GM12878 (cell line): ENCODE measurements around the gene MCUB. TPM values are rescaled to one million over a fixed set of nuclear protein-coding genes. Genes with fewer than 3 reads are reported as not detected.
A peak's percentile ranks its signal among the peaks of the same experiment; 100 is the strongest.

ENCODE experiments used
- CREB1 ChIP-seq: IDR thresholded peaks from 2 replicates; pipeline ENCODE4 v1.6.1; 2012; ENCODE audit warnings: low read depth, mild to moderate bottlenecking, inconsistent platforms
- EED ChIP-seq: sonication (generic); IDR thresholded peaks from 2 replicates; pipeline ENCODE4 v1.6.1; 2016; ENCODE audit warnings: antibody characterized with exemption, low read depth
- FOS ChIP-seq: IDR thresholded peaks from 3 replicates; pipeline ENCODE4 v1.6.1; 2011; ENCODE audit warnings: borderline replicate concordance; ENCODE audit not compliant: insufficient read length; ENCODE audit errors: extremely low read depth
- JUNB ChIP-seq: IDR thresholded peaks from 2 replicates; pipeline ENCODE4 v1.6.1; 2016; ENCODE audit warnings: antibody characterized with exemption, mild to moderate bottlenecking
- MXI1 ChIP-seq: fragments of 150-350 bp; IDR thresholded peaks from 2 replicates; pipeline ENCODE4 v1.6.1; 2011; ENCODE audit warnings: low read depth, mild to moderate bottlenecking, inconsistent platforms, low read length, improper control_type of control experiment
- MYC ChIP-seq: IDR thresholded peaks from 2 replicates; pipeline ENCODE4 v1.6.1; 2011; ENCODE audit warnings: mild to moderate bottlenecking, low read length, moderate library complexity, inconsistent platforms; ENCODE audit not compliant: insufficient read depth, insufficient replicate concordance, insufficient read length, severe bottlenecking
- RBBP5 ChIP-seq: fragments of 200-600 bp; sonication (generic); conservative IDR thresholded peaks from 2 replicates; pipeline ENCODE4 v1.6.1; 2016
- SMARCA5 ChIP-seq: fragments of 450-650 bp; IDR thresholded peaks from 2 replicates; pipeline ENCODE4 v1.6.1; 2017; ENCODE audit warnings: mild to moderate bottlenecking
- STAT3 ChIP-seq: IDR thresholded peaks from 2 replicates; pipeline ENCODE4 v1.6.1; 2011; ENCODE audit warnings: low read depth, low read length, improper control_type of control experiment
- ZBTB4 ChIP-seq: fragments of 450-650 bp; formaldehyde crosslinking; IDR thresholded peaks from 2 replicates; pipeline ENCODE4 v1.4.0; 2022; ENCODE audit warnings: mild to moderate bottlenecking, moderate library complexity
- ZNF24 ChIP-seq: fragments of 450-650 bp; IDR thresholded peaks from 2 replicates; pipeline ENCODE4 v1.6.1; 2017; ENCODE audit warnings: antibody characterized with exemption, mild to moderate bottlenecking
- ZSCAN29 ChIP-seq: fragments of 450-650 bp; IDR thresholded peaks from 2 replicates; pipeline ENCODE4 v1.6.1; 2017; ENCODE audit warnings: mild to moderate bottlenecking, moderate library complexity
- ZZZ3 ChIP-seq: IDR thresholded peaks from 2 replicates; pipeline ENCODE4 v1.6.1; 2011; ENCODE audit warnings: low read depth; ENCODE audit not compliant: control insufficient read depth, insufficient read length
- polyA plus RNA-seq, 11 experiments: library from polyadenylated mRNA; depleted of rRNA in 4 of 11; unstranded in 6 of 11; stranded (reverse) in 5 of 11; fragments of >200 nt; fragmentation: Nextera tagmentation in 4 of 11; fragmentation: Illumina TruSeq in 1 of 11; extraction: Ambion mirVana in 4 of 11; extraction: Trizol in 1 of 11; gene quantifications; 1 replicate in 1 of 11; 2 replicates in 10 of 11; pipeline versions ENCODE4 v1.2.1 to v1.2.3, GENCODE V29; 2011 to 2016; ENCODE audit warnings: inconsistent platforms in 2 of 11, missing spikeins in 2 of 11, low read depth in 1 of 11
- total RNA-seq, 4 experiments: library from RNA; depleted of rRNA in 3 of 4; stranded (reverse); fragments of >200 nt in 3 of 4; fragmentation: Illumina TruSeq in 1 of 4; extraction: Trizol in 1 of 4; gene quantifications; 2 replicates each; pipeline versions ENCODE4 v1.2.1 to v1.2.3, GENCODE V29; 2013 to 2021
- TF ChIP-seq, protein P1 (sequence below): IDR thresholded peaks from 2 replicates; pipeline ENCODE4 v1.6.1; 2012; ENCODE audit warnings: low read depth, low read length, improper control_type of control experiment
- TF ChIP-seq, protein P2 (sequence below): fragments of 150-350 bp; IDR thresholded peaks from 2 replicates; pipeline ENCODE4 v1.6.1; 2014; ENCODE audit warnings: mild to moderate bottlenecking, low read depth, low read length
- TF ChIP-seq, protein P3 (sequence below): IDR thresholded peaks from 2 replicates; pipeline ENCODE4 v1.6.1; 2012; ENCODE audit warnings: improper control_type of control experiment, low read depth, low read length; ENCODE audit not compliant: insufficient replicate concordance

MCUB gene
- total and polyA plus RNA-seq, 10 of the 15 experiments (the other 5 are each of a cell fraction or from before 2014, with no cell fraction given), result 4.7 to 63.7 (median 39.4) TPM

DNA sequence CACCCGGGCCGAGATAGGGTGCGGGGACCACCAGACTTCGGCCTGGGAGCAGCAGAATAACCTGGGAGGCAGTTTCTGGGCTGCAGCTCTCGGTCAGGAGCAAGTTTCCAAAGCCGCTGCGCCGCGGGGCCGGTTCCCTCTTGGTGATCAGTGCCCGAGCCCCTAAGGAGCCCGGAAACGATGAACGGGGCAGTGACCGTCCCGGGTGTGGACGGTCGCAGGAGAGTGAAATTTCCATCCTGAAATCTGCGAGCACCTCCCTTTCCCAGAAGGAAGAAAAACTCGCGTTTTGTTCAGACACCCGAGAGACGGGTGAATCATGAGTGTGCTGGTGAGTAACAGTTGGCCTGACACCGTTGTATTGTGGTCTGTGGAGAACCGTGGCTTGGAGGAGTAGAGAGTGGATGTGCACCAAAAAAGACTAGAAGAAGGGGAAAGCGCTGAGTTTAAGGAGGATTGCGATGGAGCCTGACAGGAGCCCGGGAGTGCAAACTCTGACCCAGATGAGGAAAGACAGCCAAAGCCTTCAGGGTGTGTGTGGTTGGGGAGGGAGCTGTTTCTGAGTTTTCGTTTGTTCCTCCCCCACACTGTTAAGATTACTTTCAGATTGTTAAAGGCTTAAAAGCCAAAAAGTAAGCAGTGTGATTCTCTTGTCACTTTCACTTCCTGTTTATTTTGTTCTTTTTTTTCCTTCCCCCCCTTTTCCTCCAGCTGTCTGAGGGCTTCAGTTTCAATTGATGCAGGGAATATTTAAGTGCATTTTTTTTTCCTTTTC, 828 bp downstream of the MCUB start (continued):
- no peak; the same call in 1 of the 2 replicates for TF ChIP-seq MXI1
- TF ChIP-seq, protein P1, sequence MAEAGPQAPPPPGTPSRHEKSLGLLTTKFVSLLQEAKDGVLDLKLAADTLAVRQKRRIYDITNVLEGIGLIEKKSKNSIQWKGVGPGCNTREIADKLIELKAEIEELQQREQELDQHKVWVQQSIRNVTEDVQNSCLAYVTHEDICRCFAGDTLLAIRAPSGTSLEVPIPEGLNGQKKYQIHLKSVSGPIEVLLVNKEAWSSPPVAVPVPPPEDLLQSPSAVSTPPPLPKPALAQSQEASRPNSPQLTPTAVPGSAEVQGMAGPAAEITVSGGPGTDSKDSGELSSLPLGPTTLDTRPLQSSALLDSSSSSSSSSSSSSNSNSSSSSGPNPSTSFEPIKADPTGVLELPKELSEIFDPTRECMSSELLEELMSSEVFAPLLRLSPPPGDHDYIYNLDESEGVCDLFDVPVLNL, result no peak
- peak; percentile 78; the same call in 1 of the 2 replicates for TF ChIP-seq EED
- TF ChIP-seq SMARCA5, result no peak
- TF ChIP-seq ZZZ3, result no peak
- no peak for TF ChIP-seq STAT3
- no peak for TF ChIP-seq FOS
- no peak for TF ChIP-seq RBBP5
- TF ChIP-seq, protein P2, sequence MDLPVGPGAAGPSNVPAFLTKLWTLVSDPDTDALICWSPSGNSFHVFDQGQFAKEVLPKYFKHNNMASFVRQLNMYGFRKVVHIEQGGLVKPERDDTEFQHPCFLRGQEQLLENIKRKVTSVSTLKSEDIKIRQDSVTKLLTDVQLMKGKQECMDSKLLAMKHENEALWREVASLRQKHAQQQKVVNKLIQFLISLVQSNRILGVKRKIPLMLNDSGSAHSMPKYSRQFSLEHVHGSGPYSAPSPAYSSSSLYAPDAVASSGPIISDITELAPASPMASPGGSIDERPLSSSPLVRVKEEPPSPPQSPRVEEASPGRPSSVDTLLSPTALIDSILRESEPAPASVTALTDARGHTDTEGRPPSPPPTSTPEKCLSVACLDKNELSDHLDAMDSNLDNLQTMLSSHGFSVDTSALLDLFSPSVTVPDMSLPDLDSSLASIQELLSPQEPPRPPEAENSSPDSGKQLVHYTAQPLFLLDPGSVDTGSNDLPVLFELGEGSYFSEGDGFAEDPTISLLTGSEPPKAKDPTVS, result no peak
- no peak for TF ChIP-seq ZBTB4 (CRISPR knock-in tag)
- no peak for TF ChIP-seq CREB1
- TF ChIP-seq, protein P3, sequence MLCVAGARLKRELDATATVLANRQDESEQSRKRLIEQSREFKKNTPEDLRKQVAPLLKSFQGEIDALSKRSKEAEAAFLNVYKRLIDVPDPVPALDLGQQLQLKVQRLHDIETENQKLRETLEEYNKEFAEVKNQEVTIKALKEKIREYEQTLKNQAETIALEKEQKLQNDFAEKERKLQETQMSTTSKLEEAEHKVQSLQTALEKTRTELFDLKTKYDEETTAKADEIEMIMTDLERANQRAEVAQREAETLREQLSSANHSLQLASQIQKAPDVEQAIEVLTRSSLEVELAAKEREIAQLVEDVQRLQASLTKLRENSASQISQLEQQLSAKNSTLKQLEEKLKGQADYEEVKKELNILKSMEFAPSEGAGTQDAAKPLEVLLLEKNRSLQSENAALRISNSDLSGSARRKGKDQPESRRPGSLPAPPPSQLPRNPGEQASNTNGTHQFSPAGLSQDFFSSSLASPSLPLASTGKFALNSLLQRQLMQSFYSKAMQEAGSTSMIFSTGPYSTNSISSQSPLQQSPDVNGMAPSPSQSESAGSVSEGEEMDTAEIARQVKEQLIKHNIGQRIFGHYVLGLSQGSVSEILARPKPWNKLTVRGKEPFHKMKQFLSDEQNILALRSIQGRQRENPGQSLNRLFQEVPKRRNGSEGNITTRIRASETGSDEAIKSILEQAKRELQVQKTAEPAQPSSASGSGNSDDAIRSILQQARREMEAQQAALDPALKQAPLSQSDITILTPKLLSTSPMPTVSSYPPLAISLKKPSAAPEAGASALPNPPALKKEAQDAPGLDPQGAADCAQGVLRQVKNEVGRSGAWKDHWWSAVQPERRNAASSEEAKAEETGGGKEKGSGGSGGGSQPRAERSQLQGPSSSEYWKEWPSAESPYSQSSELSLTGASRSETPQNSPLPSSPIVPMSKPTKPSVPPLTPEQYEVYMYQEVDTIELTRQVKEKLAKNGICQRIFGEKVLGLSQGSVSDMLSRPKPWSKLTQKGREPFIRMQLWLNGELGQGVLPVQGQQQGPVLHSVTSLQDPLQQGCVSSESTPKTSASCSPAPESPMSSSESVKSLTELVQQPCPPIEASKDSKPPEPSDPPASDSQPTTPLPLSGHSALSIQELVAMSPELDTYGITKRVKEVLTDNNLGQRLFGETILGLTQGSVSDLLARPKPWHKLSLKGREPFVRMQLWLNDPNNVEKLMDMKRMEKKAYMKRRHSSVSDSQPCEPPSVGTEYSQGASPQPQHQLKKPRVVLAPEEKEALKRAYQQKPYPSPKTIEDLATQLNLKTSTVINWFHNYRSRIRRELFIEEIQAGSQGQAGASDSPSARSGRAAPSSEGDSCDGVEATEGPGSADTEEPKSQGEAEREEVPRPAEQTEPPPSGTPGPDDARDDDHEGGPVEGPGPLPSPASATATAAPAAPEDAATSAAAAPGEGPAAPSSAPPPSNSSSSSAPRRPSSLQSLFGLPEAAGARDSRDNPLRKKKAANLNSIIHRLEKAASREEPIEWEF, result peak; percentile 64
- no peak for TF ChIP-seq ZSCAN29
- TF ChIP-seq ZNF24, result peak; percentile 59; the same call in 1 of the 2 replicates
- TF ChIP-seq MYC, result no peak
- no peak; the same call in 1 of the 2 replicates for TF ChIP-seq JUNB
